Transverse colon (tissue), 3 donors: Measurements from ENCODE around the gene CAPZA1.

Experiments used
- CTCF ChIP-seq, 5 experiments: fragments of 200-600 bp in 3 of 5; fragments of 450-650 bp in 2 of 5; sonication (generic) in 3 of 5; IDR thresholded peaks; 1 replicate in 2 of 5; 2 replicates in 3 of 5; pipeline ENCODE4 v1.5.1; 2016 to 2017; ENCODE audit warnings: antibody characterized with exemption in 5 of 5, inconsistent platforms in 3 of 5, mild to moderate bottlenecking in 2 of 5, moderate library complexity in 1 of 5
- EP300 ChIP-seq: sonication (generic); formaldehyde crosslinking; IDR thresholded peaks from one replicate; pipeline ENCODE4 v1.6.1; 2017; ENCODE audit warnings: antibody characterized with exemption, low read depth

- no peak for TF ChIP-seq CTCF (IDR thresholded peaks at IDR 0.05)
- no peak for TF ChIP-seq EP300
Observed at GRCh38 chr1:112702420-112703261, 83.0 kb downstream of the CAPZA1 start.
